ENCODE data around the gene MRPL38. TPM values are rescaled to one million over a fixed set of nuclear protein-coding genes. Genes with fewer than 3 reads are reported as not detected.
"Not testable (repeated sequence)": the region's sequence is repeated elsewhere in the genome, so short reads cannot be mapped to it uniquely, and the experiment has no call there.

Gene MRPL38
- total RNA-seq, 6 experiments from 2014 or later: 46.1 to 79.8 (median 57.3) TPM

DNA sequence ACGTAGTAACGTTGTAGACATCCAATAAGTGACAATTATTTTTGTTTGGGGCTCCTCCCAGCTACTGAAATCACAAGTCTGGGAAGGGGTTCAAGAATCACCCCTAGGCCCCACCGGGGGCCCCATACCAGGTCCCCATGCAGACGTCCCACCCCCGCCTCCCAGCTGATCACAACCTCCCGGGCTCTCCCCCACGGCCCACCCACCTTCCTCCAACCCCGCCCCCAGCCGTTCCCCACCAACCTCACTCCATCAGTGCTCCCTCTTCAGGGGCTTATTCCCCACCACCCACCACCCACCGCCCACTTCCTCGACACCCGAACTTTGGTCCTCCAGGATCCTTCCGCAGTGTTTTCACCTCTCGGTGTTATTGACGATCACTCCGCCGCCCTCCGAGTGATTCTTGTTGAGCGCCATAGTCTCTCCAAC is 49.8 kb downstream of the MRPL38 start:
- peak overlapping the region; percentile 87 to 100 (median 97) for H3K27ac ChIP-seq
- peaks cover 0 to 49% (median 23%) of the 10 kb centered on the region in 4 donors for H3K4me1 ChIP-seq
- 0% methylated on average over 18 of the region's 19 CpGs for WGBS (ENCODE audit: insufficient coverage, low coverage, low lambda C conversion rate, missing lambda C conversion rate)
- H3K27me3 ChIP-seq: no peaks in the 10 kb centered on the region
- no peak for TF ChIP-seq POLR2A (IDR thresholded peaks at IDR 0.05)
- no peak for TF ChIP-seq CTCF (IDR thresholded peaks at IDR 0.05)
- intact Hi-C loops (cut with DNase I): no loop called here
- H3K36me3 ChIP-seq: peaks cover 0 to 17% (median 9%) of the 10 kb centered on the region in 4 donors
- no peaks in the 10 kb centered on the region for H3K9me3 ChIP-seq
- peak overlapping the region; percentile 64 to 98 (median 68) for H3K4me3 ChIP-seq
- peak in 2 of 3 donors; percentile 67 to 70 for DNase-seq
- peak; percentile 2 to 23 (median 4) for ATAC-seq

GRCh38 chr17:75854101-75854748 is 50.5 kb downstream of the MRPL38 start:
- intact Hi-C loops (cut with DNase I): no loop called here
- no peak for TF ChIP-seq CTCF (IDR thresholded peaks at IDR 0.05)
- peak; percentile 60 for TF ChIP-seq POLR2A (IDR thresholded peaks at IDR 0.05)
- Histone ChIP-seq H3K27me3 (no peaks in the 10 kb centered on the region), H3K4me1 (peaks cover 0 to 55% (median 23%) of the 10 kb centered on the region in 4 donors), H3K36me3 (peaks cover 2 to 24% (median 13%) of the 10 kb centered on the region in 4 donors), H3K4me3 (peak overlapping the region; percentile 64 to 98 (median 68)), H3K9me3 (no peaks in the 10 kb centered on the region), H3K27ac (peak overlapping the region; percentile 87 to 100 (median 97))
- WGBS (ENCODE audit: insufficient coverage, low coverage, low lambda C conversion rate, missing lambda C conversion rate): 13% methylated on average over 7 of the region's 7 CpGs
- peak in 3 of 4 donors; percentile 9 to 32 (median 26) for ATAC-seq
- DNase-seq: peak in 2 of 3 donors; percentile 45 to 54

- peaks cover 0 to 60% (median 23%) of the 10 kb centered on the region in 4 donors for H3K4me1 ChIP-seq
- 60% methylated on average over 7 of the region's 7 CpGs for WGBS (ENCODE audit: insufficient coverage, low coverage, low lambda C conversion rate, missing lambda C conversion rate)
- DNase-seq (no peak), ATAC-seq (peak in 1 of 4 donors; percentile 1)
- no peaks in the 10 kb centered on the region for H3K9me3 ChIP-seq
- no peaks in the 10 kb centered on the region for H3K27me3 ChIP-seq
- H3K27ac ChIP-seq: peak overlapping the region; percentile 87 to 100 (median 97)
- intact Hi-C loops (cut with DNase I): no loop called here
- no peak for TF ChIP-seq CTCF (IDR thresholded peaks at IDR 0.05)
- TF ChIP-seq POLR2A (IDR thresholded peaks at IDR 0.05): no peak
- peaks cover 4 to 32% (median 16%) of the 10 kb centered on the region in 4 donors for H3K36me3 ChIP-seq
- H3K4me3 ChIP-seq: peak overlapping the region in 2 of 3 donors; percentile 64 to 68
Observed at GRCh38 chr17:75853433-75853832, 51.3 kb downstream of the MRPL38 start.

- H3K36me3 ChIP-seq: peaks cover 10 to 50% (median 27%) of the 10 kb centered on the region in 4 donors
- intact Hi-C loops (cut with DNase I); H3K9me3 ChIP-seq; H3K4me3 ChIP-seq; ATAC-seq; H3K27me3 ChIP-seq: not testable (repeated sequence)
- WGBS (ENCODE audit: insufficient coverage, low coverage, low lambda C conversion rate, missing lambda C conversion rate): 85% methylated on average over 6 of the region's 15 CpGs
- H3K27ac ChIP-seq: peak overlapping the region; percentile 61 to 89 (median 85)
- H3K4me1 ChIP-seq: peaks cover 0 to 72% (median 21%) of the 10 kb centered on the region in 4 donors
- DNase-seq: peak in 1 of 3 donors; percentile 49
Observed at GRCh38 chr17:75851693-75851991, 53.0 kb downstream of the MRPL38 start.

- intact Hi-C loops (cut with DNase I): no loop called here
- H3K36me3 ChIP-seq: peaks cover 10 to 55% (median 30%) of the 10 kb centered on the region in 4 donors
Observed at GRCh38 chr17:75850928-75851692, 53.6 kb downstream of the MRPL38 start.

More at GRCh38 chr17:75850928-75851692, 53.6 kb downstream of the MRPL38 start:
- H3K4me3 ChIP-seq: no peak overlapping the region
- TF ChIP-seq POLR2A (IDR thresholded peaks at IDR 0.05) (no peak), CTCF (IDR thresholded peaks at IDR 0.05) (no peak)
- 52% methylated on average over 8 of the region's 12 CpGs for WGBS (ENCODE audit: insufficient coverage, low coverage, low lambda C conversion rate, missing lambda C conversion rate)
- peak; percentile 7 to 40 (median 30) for ATAC-seq
- H3K27ac ChIP-seq: peak overlapping the region; percentile 61 to 89 (median 85)
- no peaks in the 10 kb centered on the region for H3K27me3 ChIP-seq
- H3K4me1 ChIP-seq: peaks cover 0 to 73% (median 19%) of the 10 kb centered on the region in 4 donors
- DNase-seq: peak; percentile 68 to 88 (median 87)
- no peaks in the 10 kb centered on the region for H3K9me3 ChIP-seq
